Raji (cell line): ENCODE results near the gene ZNF597.

Experiments
- POLR2A ChIP-seq: IDR thresholded peaks from 2 replicates; pipeline ENCODE4 v1.6.1; 2011; ENCODE audit warnings: low read depth, low read length, control low read depth; ENCODE audit not compliant: insufficient read depth

Gene ZNF597

GRCh38 chr16:3431779-3432219 is 11.5 kb downstream of the ZNF597 start:
- TF ChIP-seq POLR2A = no peak

- no peak for TF ChIP-seq POLR2A
These were observed 29.4 kb downstream of the ZNF597 start for GRCh38 chr16:3413730-3414379.

- TF ChIP-seq POLR2A = no peak
These were observed 34.6 kb downstream of the ZNF597 start for GRCh38 chr16:3408561-3409197.

- no peak for TF ChIP-seq POLR2A
These were observed 41.4 kb downstream of the ZNF597 start for GRCh38 chr16:3401719-3402397.

- TF ChIP-seq POLR2A = peak; percentile 93
These were observed 42.3 kb downstream of the ZNF597 start, which contains the start of the genes ZNF174 and ZSCAN32 for GRCh38 chr16:3400779-3401688. ZNF174 (plus strand) TSS chr16:3401215; CDS start chr16:3402005, 790 bp downstream. ZSCAN32 (minus strand) TSS chr16:3401004; CDS start chr16:3397557, 3,447 bp downstream.

- no peak for TF ChIP-seq POLR2A
These were observed 42.9 kb downstream of the ZNF597 start for GRCh38 chr16:3400446-3400778.

- no peak for TF ChIP-seq POLR2A
These were observed 53.5 kb downstream of the ZNF597 start for GRCh38 chr16:3389663-3390338.

GRCh38 chr16:3388325-3388724 is 55.0 kb downstream of the ZNF597 start:
- no peak for TF ChIP-seq POLR2A

- TF ChIP-seq POLR2A = no peak
These were observed 60.3 kb downstream of the ZNF597 start for GRCh38 chr16:3383045-3383448.
